HCT116 (cell line): ENCODE measurements around the gene PEMT.

Experiments
- POLR2A ChIP-seq: IDR thresholded peaks from 2 replicates; pipeline ENCODE4 v1.7.0; 2011; ENCODE audit warnings: borderline replicate concordance; ENCODE audit not compliant: insufficient read depth, insufficient read length; ENCODE audit errors: extremely low read depth
- POLR2AphosphoS5 ChIP-seq: IDR thresholded peaks from 2 replicates; pipeline ENCODE4 v1.6.1; 2011; ENCODE audit warnings: mild to moderate bottlenecking, low read depth, low read length, moderate library complexity
- RAD21 ChIP-seq: IDR thresholded peaks from 2 replicates; pipeline ENCODE4 v1.6.1; 2012; ENCODE audit warnings: low read depth, mild to moderate bottlenecking
- SRF ChIP-seq: IDR thresholded peaks from 2 replicates; pipeline ENCODE4 v1.6.1; 2012; ENCODE audit warnings: low read depth
- TCF7L2 ChIP-seq: IDR thresholded peaks from 2 replicates; pipeline ENCODE4 v1.7.0; 2011; ENCODE audit warnings: borderline replicate concordance, inconsistent platforms; ENCODE audit not compliant: insufficient read depth, insufficient read length; ENCODE audit errors: extremely low read depth
- YY1 ChIP-seq: IDR thresholded peaks from 2 replicates; pipeline ENCODE4 v1.6.1; 2011; ENCODE audit warnings: low read length, low read depth, moderate library complexity, mild to moderate bottlenecking; ENCODE audit not compliant: insufficient replicate concordance; ENCODE audit errors: extremely low read depth
- ZFX ChIP-seq: fragments of 450-650 bp; IDR thresholded peaks from 2 replicates; pipeline ENCODE4 v1.6.1; 2017
- TF ChIP-seq, protein P1 (sequence below), 3 experiments: fragments of 200-600 bp in 1 of 3; sonication (generic) in 1 of 3; IDR thresholded peaks in 2 of 3; conservative IDR thresholded peaks in 1 of 3; 2 replicates each; pipeline ENCODE4 v1.5.1; 2012 to 2017; ENCODE audit warnings: low read depth in 2 of 3, low read length in 2 of 3, antibody characterized with exemption in 1 of 3, borderline replicate concordance in 1 of 3, control low read depth in 1 of 3, mild to moderate bottlenecking in 1 of 3, mixed read lengths in 1 of 3, mixed run types in 1 of 3, moderate library complexity in 1 of 3; ENCODE audit not compliant: insufficient read depth in 1 of 3
- TF ChIP-seq, protein P2 (sequence below): IDR thresholded peaks from 2 replicates; pipeline ENCODE4 v1.6.1; 2012
- TF ChIP-seq, protein P3 (sequence below): IDR thresholded peaks from 2 replicates; pipeline ENCODE4 v1.6.1; 2012; ENCODE audit warnings: low read depth
- TF ChIP-seq, protein P4 (sequence below): IDR thresholded peaks from 2 replicates; pipeline ENCODE4 v1.6.1; 2012
- TF ChIP-seq, protein P5 (sequence below): IDR thresholded peaks from 2 replicates; pipeline ENCODE4 v1.6.1; 2011; ENCODE audit warnings: mild to moderate bottlenecking, low read length, moderate library complexity; ENCODE audit not compliant: insufficient replicate concordance; ENCODE audit errors: extremely low read depth

DNA sequence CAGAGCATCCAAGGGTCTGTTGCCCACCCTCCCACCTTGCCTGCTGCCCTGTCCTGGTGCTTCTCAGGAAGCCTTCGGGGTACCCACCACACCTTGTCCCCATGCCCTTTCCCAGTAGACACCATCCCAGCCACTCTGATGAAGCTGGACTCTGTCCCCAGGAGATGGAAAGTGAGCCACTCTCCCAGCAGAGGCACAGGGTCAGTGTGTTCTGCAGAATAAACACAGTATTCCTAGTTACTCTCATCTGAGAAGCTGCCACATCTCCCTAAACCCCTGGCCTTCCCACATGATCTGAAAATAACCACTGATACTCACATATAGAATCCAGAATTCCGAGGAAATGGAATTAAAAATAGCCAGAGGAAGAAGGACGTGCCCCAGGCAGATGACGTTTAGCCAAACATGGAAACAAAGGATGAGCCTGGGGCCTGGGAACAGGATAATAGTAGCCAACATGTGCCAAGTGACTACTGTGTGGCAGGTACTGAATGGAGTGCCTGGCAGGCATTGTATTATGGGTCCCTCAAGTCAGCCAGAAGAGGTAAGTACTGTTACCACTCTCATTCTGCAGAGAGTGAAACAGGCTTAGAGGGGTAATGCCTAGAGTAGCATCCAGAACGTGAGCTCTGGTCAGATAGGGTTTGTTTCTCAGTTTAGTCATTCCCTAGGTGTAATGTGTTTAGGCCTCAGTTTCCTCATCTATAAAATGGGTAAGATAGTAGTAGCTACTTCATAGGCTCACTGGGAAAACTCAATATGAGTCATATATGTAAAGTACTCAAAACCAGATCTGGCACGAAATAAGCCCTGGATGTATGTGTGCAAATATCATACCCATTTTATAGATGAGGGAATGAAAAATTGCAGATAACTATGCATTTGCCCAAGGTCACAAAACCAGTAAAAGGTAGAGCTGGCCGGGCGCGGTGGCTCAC, 20.8 kb upstream of the PEMT start:
- no peak for TF ChIP-seq YY1
- TF ChIP-seq, protein P1, sequence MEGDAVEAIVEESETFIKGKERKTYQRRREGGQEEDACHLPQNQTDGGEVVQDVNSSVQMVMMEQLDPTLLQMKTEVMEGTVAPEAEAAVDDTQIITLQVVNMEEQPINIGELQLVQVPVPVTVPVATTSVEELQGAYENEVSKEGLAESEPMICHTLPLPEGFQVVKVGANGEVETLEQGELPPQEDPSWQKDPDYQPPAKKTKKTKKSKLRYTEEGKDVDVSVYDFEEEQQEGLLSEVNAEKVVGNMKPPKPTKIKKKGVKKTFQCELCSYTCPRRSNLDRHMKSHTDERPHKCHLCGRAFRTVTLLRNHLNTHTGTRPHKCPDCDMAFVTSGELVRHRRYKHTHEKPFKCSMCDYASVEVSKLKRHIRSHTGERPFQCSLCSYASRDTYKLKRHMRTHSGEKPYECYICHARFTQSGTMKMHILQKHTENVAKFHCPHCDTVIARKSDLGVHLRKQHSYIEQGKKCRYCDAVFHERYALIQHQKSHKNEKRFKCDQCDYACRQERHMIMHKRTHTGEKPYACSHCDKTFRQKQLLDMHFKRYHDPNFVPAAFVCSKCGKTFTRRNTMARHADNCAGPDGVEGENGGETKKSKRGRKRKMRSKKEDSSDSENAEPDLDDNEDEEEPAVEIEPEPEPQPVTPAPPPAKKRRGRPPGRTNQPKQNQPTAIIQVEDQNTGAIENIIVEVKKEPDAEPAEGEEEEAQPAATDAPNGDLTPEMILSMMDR (IDR thresholded peaks at IDR 0.05 in 2 of 3, conservative IDR thresholded peaks at IDR 0.05 in 1 of 3; ENCODE audit: borderline replicate concordance in 1 of 3, insufficient read depth in 1 of 3, low read depth in 2 of 3, low read length in 2 of 3): no peak
- TF ChIP-seq, protein P2, sequence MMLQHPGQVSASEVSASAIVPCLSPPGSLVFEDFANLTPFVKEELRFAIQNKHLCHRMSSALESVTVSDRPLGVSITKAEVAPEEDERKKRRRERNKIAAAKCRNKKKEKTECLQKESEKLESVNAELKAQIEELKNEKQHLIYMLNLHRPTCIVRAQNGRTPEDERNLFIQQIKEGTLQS: no peak
- TF ChIP-seq POLR2AphosphoS5: no peak
- TF ChIP-seq POLR2A: no peak
- no peak for TF ChIP-seq ZFX
- TF ChIP-seq, protein P3, sequence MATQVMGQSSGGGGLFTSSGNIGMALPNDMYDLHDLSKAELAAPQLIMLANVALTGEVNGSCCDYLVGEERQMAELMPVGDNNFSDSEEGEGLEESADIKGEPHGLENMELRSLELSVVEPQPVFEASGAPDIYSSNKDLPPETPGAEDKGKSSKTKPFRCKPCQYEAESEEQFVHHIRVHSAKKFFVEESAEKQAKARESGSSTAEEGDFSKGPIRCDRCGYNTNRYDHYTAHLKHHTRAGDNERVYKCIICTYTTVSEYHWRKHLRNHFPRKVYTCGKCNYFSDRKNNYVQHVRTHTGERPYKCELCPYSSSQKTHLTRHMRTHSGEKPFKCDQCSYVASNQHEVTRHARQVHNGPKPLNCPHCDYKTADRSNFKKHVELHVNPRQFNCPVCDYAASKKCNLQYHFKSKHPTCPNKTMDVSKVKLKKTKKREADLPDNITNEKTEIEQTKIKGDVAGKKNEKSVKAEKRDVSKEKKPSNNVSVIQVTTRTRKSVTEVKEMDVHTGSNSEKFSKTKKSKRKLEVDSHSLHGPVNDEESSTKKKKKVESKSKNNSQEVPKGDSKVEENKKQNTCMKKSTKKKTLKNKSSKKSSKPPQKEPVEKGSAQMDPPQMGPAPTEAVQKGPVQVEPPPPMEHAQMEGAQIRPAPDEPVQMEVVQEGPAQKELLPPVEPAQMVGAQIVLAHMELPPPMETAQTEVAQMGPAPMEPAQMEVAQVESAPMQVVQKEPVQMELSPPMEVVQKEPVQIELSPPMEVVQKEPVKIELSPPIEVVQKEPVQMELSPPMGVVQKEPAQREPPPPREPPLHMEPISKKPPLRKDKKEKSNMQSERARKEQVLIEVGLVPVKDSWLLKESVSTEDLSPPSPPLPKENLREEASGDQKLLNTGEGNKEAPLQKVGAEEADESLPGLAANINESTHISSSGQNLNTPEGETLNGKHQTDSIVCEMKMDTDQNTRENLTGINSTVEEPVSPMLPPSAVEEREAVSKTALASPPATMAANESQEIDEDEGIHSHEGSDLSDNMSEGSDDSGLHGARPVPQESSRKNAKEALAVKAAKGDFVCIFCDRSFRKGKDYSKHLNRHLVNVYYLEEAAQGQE: no peak
- no peak for TF ChIP-seq RAD21
- TF ChIP-seq, protein P4, sequence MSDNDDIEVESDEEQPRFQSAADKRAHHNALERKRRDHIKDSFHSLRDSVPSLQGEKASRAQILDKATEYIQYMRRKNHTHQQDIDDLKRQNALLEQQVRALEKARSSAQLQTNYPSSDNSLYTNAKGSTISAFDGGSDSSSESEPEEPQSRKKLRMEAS: no peak
- TF ChIP-seq TCF7L2: no peak
- TF ChIP-seq, protein P5, sequence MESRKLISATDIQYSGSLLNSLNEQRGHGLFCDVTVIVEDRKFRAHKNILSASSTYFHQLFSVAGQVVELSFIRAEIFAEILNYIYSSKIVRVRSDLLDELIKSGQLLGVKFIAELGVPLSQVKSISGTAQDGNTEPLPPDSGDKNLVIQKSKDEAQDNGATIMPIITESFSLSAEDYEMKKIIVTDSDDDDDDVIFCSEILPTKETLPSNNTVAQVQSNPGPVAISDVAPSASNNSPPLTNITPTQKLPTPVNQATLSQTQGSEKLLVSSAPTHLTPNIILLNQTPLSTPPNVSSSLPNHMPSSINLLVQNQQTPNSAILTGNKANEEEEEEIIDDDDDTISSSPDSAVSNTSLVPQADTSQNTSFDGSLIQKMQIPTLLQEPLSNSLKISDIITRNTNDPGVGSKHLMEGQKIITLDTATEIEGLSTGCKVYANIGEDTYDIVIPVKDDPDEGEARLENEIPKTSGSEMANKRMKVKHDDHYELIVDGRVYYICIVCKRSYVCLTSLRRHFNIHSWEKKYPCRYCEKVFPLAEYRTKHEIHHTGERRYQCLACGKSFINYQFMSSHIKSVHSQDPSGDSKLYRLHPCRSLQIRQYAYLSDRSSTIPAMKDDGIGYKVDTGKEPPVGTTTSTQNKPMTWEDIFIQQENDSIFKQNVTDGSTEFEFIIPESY: no peak
- TF ChIP-seq SRF: no peak
